ENCODE results near the gene GHRL.

Gene GHRL

DNA sequence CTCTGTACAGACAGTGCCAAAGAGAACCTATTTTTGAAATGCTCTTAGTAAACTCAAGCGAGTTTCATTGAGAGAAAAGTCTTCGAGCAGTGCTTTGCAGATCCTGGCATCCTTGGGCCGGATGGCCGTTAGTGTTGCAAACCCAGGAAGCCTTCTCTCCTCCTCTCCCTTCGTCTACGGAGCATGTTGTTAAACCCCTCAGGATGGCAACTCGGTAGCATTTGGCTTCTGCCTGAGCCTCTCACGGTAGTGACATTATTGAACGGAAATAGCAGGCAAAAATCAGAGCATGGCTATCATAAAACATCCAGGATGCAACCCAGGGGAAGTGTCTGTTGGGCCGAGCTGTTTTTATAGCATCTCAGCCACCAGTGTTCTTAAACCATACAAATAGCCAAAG lies 34.8 kb upstream of the GHRL start:
- Histone ChIP-seq H3K9me3 (ENCODE audit: control insufficient read depth in 2 of 2, low read length in 2 of 2) (no peaks in the 10 kb centered on the region), H3K4me3 (ENCODE audit: low read length in 2 of 2) (no peak overlapping the region), H3K36me3 (ENCODE audit: control insufficient read depth in 2 of 2, insufficient read depth in 2 of 2, low read length in 2 of 2) (no peaks in the 10 kb centered on the region), H3K27me3 (ENCODE audit: control insufficient read depth in 1 of 2, insufficient read depth in 2 of 2, low read length in 2 of 2) (peaks cover 5 to 18% of the 10 kb centered on the region in 2 donors), H3K4me1 (ENCODE audit: control insufficient read depth, insufficient read depth, low read length) (no peaks in the 10 kb centered on the region), H3K9ac (ENCODE audit: low read length in 2 of 2) (no peak overlapping the region), H3K27ac (ENCODE audit: low read length) (no peak overlapping the region)

DNA sequence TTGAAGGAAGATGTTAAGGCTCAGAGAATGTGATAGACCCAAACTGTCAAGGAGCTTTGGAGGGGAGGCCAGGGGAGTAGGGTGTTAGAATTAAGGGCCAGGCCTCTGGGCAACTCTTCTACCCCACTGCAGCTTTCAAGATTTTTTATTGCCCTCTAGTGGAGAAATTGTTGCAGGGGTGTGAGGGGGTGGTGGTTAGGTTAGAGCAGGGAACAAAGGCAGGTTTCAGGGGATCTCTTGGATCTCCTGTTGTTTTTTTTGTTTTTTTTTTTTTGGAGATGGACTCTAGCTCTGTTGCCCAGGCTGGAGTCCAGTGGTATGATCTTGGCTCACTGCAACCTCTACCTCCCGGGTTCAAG lies 29.6 kb upstream of the GHRL start:
- Histone ChIP-seq H3K27ac (ENCODE audit: low read length) (no peak overlapping the region), H3K9ac (ENCODE audit: low read length in 2 of 2) (no peak overlapping the region), H3K36me3 (ENCODE audit: control insufficient read depth in 2 of 2, insufficient read depth in 2 of 2, low read length in 2 of 2) (peaks cover 11 to 14% of the 10 kb centered on the region in 2 donors), H3K27me3 (ENCODE audit: control insufficient read depth in 1 of 2, insufficient read depth in 2 of 2, low read length in 2 of 2) (peaks cover 0 to 2% of the 10 kb centered on the region in 2 donors), H3K4me3 (ENCODE audit: low read length in 2 of 2) (no peak overlapping the region), H3K4me1 (ENCODE audit: control insufficient read depth, insufficient read depth, low read length) (peaks cover 14% of the 10 kb centered on the region), H3K9me3 (ENCODE audit: control insufficient read depth in 2 of 2, low read length in 2 of 2) (no peaks in the 10 kb centered on the region)

DNA sequence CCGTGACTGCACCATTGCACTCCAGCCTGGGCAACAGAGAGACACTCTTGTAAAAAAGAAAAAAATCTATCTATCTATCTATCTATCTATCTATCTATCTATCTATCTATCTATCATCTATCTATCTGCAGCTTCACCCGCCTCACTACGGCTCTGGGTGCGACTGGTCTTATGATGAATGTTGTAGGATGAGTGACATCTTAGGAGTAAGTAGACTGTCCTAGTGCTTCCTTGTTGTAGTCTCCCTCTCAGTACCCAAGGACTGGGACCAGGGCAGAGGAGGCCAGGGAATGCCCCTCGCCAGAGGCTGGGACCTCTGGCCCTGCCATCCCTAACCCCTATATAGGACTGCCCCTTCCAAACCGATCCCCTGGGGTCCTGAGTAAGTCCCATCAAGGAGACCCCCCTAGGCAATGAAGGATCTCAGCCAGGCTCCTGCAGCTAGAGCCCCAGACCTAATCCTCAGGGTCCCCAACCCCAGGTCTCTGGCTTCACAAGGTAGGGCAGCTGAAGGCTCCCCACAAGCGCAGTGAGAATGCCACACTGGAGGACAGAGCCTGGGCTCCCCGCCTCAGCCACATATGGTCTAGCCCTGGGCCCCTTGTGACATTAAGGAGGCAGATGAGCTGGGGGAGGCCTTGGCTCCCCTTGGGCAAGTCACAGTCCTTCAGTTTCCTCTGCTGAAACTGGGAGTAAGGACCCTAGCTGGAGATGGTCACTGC lies 29.0 kb upstream of the GHRL start:
- H3K4me3 ChIP-seq (ENCODE audit: low read length in 2 of 2) = peak overlapping the region in 1 of 2 donors; percentile 100
- H3K27ac ChIP-seq (ENCODE audit: low read length) = no peak overlapping the region
- H3K27me3 ChIP-seq (ENCODE audit: control insufficient read depth in 1 of 2, insufficient read depth in 2 of 2, low read length in 2 of 2) = peaks cover 0 to 2% of the 10 kb centered on the region in 2 donors
- peak overlapping the region in 1 of 2 donors; percentile 99 for H3K9ac ChIP-seq (ENCODE audit: low read length in 2 of 2)
- no peaks in the 10 kb centered on the region for H3K9me3 ChIP-seq (ENCODE audit: control insufficient read depth in 2 of 2, low read length in 2 of 2)
- H3K36me3 ChIP-seq (ENCODE audit: control insufficient read depth in 2 of 2, insufficient read depth in 2 of 2, low read length in 2 of 2) = peaks cover 14 to 15% of the 10 kb centered on the region in 2 donors
- peaks cover 14% of the 10 kb centered on the region for H3K4me1 ChIP-seq (ENCODE audit: control insufficient read depth, insufficient read depth, low read length)

DNA sequence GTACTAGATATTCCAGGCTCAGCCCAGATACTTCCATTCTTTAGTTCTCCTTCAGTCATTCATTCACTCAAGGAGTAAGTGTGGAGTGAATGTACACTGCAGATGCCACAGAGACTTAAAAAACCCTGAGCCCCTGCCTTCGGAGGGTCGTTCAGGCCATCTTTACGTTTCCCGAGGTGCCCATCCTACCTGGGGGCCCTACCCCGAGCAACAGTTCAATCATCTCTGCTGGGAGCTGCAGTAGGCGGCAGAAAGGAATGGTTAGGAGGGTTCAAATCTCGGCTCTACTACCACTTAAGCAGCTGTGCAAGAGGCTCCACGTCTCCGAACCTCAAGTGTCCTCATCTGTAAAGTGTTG lies 27.6 kb upstream of the GHRL start:
- H3K4me3 ChIP-seq (ENCODE audit: low read length in 2 of 2) = peak overlapping the region; percentile 98 to 100
- no peaks in the 10 kb centered on the region for H3K9me3 ChIP-seq (ENCODE audit: control insufficient read depth in 2 of 2, low read length in 2 of 2)
- no peaks in the 10 kb centered on the region for H3K27me3 ChIP-seq (ENCODE audit: control insufficient read depth in 1 of 2, insufficient read depth in 2 of 2, low read length in 2 of 2)
- H3K36me3 ChIP-seq (ENCODE audit: control insufficient read depth in 2 of 2, insufficient read depth in 2 of 2, low read length in 2 of 2) = peaks cover 23 to 26% of the 10 kb centered on the region in 2 donors
- H3K9ac ChIP-seq (ENCODE audit: low read length in 2 of 2) = peak overlapping the region; percentile 99
- peak overlapping the region; percentile 73 for H3K27ac ChIP-seq (ENCODE audit: low read length)
- H3K4me1 ChIP-seq (ENCODE audit: control insufficient read depth, insufficient read depth, low read length) = peaks cover 14% of the 10 kb centered on the region

DNA sequence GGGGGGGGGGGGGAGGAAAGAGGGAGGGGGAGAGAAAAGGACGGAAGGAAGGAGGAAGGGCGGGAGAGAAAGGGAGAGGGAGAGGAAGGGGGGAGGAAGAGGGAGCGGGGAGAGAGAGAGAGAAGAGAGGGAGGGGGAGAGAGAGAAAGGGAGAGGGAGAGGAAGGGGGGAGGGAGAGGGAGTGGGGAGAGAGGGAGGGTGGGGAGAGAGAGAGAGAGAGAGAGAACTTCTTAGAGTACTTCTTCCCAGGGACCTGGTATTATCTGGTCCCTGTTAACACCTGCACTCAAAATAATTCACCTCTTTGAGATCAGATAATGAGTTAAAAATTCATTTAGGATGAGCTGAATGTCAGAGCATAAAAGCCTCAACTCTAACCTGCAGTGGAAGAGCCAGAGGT lies 27.1 kb upstream of the GHRL start:
- Histone ChIP-seq H3K9ac (ENCODE audit: low read length in 2 of 2) (peak overlapping the region; percentile 99), H3K36me3 (ENCODE audit: control insufficient read depth in 2 of 2, insufficient read depth in 2 of 2, low read length in 2 of 2) (peaks cover 26 to 30% of the 10 kb centered on the region in 2 donors), H3K4me1 (ENCODE audit: control insufficient read depth, insufficient read depth, low read length) (peaks cover 14% of the 10 kb centered on the region), H3K4me3 (ENCODE audit: low read length in 2 of 2) (peak overlapping the region; percentile 98 to 100), H3K27me3 (ENCODE audit: control insufficient read depth in 1 of 2, insufficient read depth in 2 of 2, low read length in 2 of 2) (no peaks in the 10 kb centered on the region), H3K27ac (ENCODE audit: low read length) (no peak overlapping the region), H3K9me3 (ENCODE audit: control insufficient read depth in 2 of 2, low read length in 2 of 2) (no peaks in the 10 kb centered on the region)

DNA sequence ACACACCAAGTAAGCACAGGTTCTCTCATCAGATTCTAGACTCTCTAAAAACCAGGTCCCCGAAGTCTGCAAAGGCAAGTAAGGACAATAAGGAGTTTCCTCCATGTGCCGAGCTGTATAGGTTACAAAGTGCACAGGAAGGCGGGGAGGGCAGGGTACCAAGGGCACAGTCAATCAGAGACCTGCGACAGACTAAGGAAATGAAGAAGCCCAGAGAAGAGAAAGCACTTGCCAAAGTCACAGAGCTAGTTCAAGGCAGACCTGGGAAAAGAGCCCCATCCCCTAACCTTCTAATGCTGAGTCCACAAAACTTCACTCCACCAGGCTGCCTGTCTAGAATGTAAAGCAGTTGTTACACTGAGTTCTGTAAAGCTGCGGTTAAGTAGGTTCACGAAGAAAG lies 26.5 kb upstream of the GHRL start:
- no peaks in the 10 kb centered on the region for H3K9me3 ChIP-seq (ENCODE audit: control insufficient read depth in 2 of 2, low read length in 2 of 2)
- no peak overlapping the region for H3K27ac ChIP-seq (ENCODE audit: low read length)
- peaks cover 14% of the 10 kb centered on the region for H3K4me1 ChIP-seq (ENCODE audit: control insufficient read depth, insufficient read depth, low read length)
- H3K4me3 ChIP-seq (ENCODE audit: low read length in 2 of 2) = peak overlapping the region in 1 of 2 donors; percentile 40
- peak overlapping the region; percentile 5 to 33 for H3K9ac ChIP-seq (ENCODE audit: low read length in 2 of 2)
- H3K36me3 ChIP-seq (ENCODE audit: control insufficient read depth in 2 of 2, insufficient read depth in 2 of 2, low read length in 2 of 2) = peaks cover 31 to 35% of the 10 kb centered on the region in 2 donors
- H3K27me3 ChIP-seq (ENCODE audit: control insufficient read depth in 1 of 2, insufficient read depth in 2 of 2, low read length in 2 of 2) = no peaks in the 10 kb centered on the region

DNA sequence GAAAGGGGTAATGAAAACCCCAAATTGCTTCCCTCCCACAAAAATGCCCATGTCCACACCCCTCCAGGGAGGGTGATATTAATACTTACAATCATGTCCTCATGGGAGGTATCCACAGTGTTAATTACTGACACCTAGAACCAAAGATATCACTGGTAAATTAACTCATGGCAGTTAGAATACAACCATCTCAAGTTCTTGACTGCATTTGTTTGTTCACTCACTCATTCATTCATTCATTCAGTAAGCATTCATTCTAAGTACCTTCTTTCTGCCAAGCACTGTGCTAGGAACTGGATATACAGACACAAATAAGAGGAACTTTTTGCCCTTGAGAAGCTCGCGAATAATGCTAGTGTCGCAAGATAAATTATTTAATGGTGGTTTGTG lies 25.2 kb upstream of the GHRL start:
- Histone ChIP-seq H3K36me3 (ENCODE audit: control insufficient read depth in 2 of 2, insufficient read depth in 2 of 2, low read length in 2 of 2) (peaks cover 40 to 42% of the 10 kb centered on the region in 2 donors), H3K4me3 (ENCODE audit: low read length in 2 of 2) (no peak overlapping the region)

DNA sequence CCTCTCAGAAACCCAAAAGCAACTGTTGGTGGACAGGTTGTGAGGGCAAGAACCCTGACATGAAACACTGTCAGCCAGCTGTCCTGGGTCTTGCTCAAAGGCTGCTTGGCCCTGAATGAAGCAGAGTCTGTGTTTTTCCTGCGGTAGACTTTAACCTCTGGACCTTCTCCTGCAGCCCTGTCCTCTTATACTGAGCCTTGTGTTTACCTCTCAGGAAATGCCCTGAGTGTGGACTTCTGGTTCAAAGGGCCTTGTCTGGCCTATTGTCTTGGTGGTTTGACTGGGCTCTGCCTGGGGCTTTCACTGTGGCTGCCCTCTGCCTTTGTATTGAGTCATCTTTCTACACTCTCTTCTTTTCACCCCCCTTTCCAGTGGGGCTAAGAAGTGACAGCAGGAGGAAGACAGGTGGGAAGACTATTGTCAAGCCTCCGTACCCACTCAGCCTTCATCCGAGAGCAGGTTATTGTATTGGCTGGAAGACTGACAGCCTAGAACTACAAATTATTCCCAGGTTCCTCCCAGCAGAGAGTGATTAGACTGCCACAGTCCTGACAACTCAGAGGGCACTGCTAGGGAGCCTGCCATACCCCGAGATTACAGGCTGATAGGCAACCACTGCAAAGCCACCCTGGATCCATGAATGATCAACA lies 24.7 kb upstream of the GHRL start:
- Histone ChIP-seq H3K4me3 (ENCODE audit: low read length in 2 of 2) (no peak overlapping the region), H3K9me3 (ENCODE audit: control insufficient read depth in 2 of 2, low read length in 2 of 2) (no peaks in the 10 kb centered on the region), H3K27me3 (ENCODE audit: control insufficient read depth in 1 of 2, insufficient read depth in 2 of 2, low read length in 2 of 2) (no peaks in the 10 kb centered on the region), H3K4me1 (ENCODE audit: control insufficient read depth, insufficient read depth, low read length) (peaks cover 14% of the 10 kb centered on the region), H3K27ac (ENCODE audit: low read length) (no peak overlapping the region), H3K9ac (ENCODE audit: low read length in 2 of 2) (no peak overlapping the region), H3K36me3 (ENCODE audit: control insufficient read depth in 2 of 2, insufficient read depth in 2 of 2, low read length in 2 of 2) (peaks cover 45 to 47% of the 10 kb centered on the region in 2 donors)

More for the DNA sequence above, 25.2 kb upstream of the GHRL start:
- Histone ChIP-seq H3K9me3 (ENCODE audit: control insufficient read depth in 2 of 2, low read length in 2 of 2) (no peaks in the 10 kb centered on the region), H3K4me1 (ENCODE audit: control insufficient read depth, insufficient read depth, low read length) (peaks cover 14% of the 10 kb centered on the region), H3K9ac (ENCODE audit: low read length in 2 of 2) (no peak overlapping the region), H3K27me3 (ENCODE audit: control insufficient read depth in 1 of 2, insufficient read depth in 2 of 2, low read length in 2 of 2) (no peaks in the 10 kb centered on the region), H3K27ac (ENCODE audit: low read length) (no peak overlapping the region)

DNA sequence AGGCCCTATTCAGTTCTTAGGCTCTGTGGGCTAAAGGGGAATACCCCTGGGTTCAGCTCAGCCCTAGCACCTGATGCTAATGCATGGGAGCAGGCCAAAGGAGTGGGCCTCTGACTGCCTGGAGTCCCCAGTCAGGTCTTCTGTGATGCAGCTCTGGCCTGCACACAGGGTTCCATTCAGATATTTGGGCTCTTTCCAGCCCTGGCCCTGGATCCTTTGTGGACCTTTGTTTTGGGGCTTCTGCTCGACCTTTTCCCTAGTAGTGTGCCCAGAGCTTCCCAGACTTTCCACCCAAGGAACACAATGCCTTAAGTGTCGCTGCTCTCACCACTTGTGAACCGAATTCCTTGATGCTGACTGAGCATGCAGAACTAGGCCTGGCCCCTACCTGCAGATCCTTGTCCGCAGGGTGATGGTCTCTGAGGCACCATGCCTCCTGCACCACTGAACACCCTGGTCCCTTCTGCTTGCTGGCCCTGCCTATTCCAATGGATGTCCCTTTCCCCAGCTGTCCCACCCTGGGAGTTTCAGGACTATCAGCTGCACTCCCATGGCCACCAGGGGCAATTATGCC lies 23.1 kb upstream of the GHRL start:
- Histone ChIP-seq H3K4me1 (ENCODE audit: control insufficient read depth, insufficient read depth, low read length) (peaks cover 10% of the 10 kb centered on the region), H3K27ac (ENCODE audit: low read length) (no peak overlapping the region), H3K9me3 (ENCODE audit: control insufficient read depth in 2 of 2, low read length in 2 of 2) (no peaks in the 10 kb centered on the region), H3K4me3 (ENCODE audit: low read length in 2 of 2) (no peak overlapping the region), H3K27me3 (ENCODE audit: control insufficient read depth in 1 of 2, insufficient read depth in 2 of 2, low read length in 2 of 2) (no peaks in the 10 kb centered on the region), H3K9ac (ENCODE audit: low read length in 2 of 2) (no peak overlapping the region), H3K36me3 (ENCODE audit: control insufficient read depth in 2 of 2, insufficient read depth in 2 of 2, low read length in 2 of 2) (peaks cover 61 to 62% of the 10 kb centered on the region in 2 donors)

DNA sequence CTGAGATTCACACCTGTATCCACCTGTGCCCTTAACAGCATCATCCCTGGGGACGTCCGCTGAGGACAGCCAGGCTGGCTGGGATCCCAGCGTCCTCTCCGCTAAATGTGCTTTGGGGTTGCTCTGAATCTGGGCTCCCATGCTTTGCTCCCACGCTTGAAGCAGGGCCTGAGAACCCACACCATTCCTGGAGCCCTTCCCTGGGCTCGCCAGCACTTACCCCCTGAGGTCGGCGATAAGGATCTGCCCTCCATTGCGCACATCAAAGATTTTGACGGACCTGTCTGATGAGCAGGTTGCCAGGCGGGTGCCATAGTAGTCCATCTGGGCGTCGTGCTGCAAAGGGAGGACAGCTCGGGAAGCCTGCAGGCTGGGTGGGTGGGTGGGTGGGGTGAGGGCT lies 22.4 kb upstream of the GHRL start:
- Histone ChIP-seq H3K4me1 (ENCODE audit: control insufficient read depth, insufficient read depth, low read length) (peaks cover 7% of the 10 kb centered on the region), H3K27me3 (ENCODE audit: control insufficient read depth in 1 of 2, insufficient read depth in 2 of 2, low read length in 2 of 2) (no peaks in the 10 kb centered on the region), H3K27ac (ENCODE audit: low read length) (no peak overlapping the region), H3K9ac (ENCODE audit: low read length in 2 of 2) (no peak overlapping the region), H3K4me3 (ENCODE audit: low read length in 2 of 2) (no peak overlapping the region), H3K36me3 (ENCODE audit: control insufficient read depth in 2 of 2, insufficient read depth in 2 of 2, low read length in 2 of 2) (peaks cover 64 to 66% of the 10 kb centered on the region in 2 donors), H3K9me3 (ENCODE audit: control insufficient read depth in 2 of 2, low read length in 2 of 2) (no peaks in the 10 kb centered on the region)

DNA sequence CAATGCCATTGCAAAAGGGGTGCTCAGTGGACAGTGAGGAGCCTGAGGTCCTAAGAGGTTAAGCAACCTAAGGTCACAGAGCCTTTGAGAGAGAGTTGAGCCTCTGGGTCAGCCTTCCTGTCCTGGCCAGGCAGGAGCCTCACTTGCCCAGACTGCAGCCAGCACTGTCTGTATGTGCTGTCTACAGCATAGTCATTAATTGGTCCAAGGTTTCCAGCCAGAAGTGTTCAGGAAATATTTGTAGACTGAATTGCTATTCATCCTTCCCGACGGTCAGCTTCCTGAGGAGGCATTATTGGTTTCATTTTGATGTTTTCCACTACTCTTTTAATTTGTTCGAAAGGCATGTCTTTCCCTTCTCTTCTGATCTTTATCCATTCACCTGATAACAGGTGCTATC lies 20.1 kb upstream of the GHRL start:
- Histone ChIP-seq H3K27ac (ENCODE audit: low read length) (no peak overlapping the region), H3K9ac (ENCODE audit: low read length in 2 of 2) (no peak overlapping the region), H3K4me3 (ENCODE audit: low read length in 2 of 2) (no peak overlapping the region), H3K4me1 (ENCODE audit: control insufficient read depth, insufficient read depth, low read length) (no peaks in the 10 kb centered on the region), H3K36me3 (ENCODE audit: control insufficient read depth in 2 of 2, insufficient read depth in 2 of 2, low read length in 2 of 2) (peaks cover 60 to 69% of the 10 kb centered on the region in 2 donors), H3K27me3 (ENCODE audit: control insufficient read depth in 1 of 2, insufficient read depth in 2 of 2, low read length in 2 of 2) (no peaks in the 10 kb centered on the region), H3K9me3 (ENCODE audit: control insufficient read depth in 2 of 2, low read length in 2 of 2) (no peaks in the 10 kb centered on the region)

Data from stomach smooth muscle (tissue), 2 donors.